ENCODE data around the gene OPN5.

DNA sequence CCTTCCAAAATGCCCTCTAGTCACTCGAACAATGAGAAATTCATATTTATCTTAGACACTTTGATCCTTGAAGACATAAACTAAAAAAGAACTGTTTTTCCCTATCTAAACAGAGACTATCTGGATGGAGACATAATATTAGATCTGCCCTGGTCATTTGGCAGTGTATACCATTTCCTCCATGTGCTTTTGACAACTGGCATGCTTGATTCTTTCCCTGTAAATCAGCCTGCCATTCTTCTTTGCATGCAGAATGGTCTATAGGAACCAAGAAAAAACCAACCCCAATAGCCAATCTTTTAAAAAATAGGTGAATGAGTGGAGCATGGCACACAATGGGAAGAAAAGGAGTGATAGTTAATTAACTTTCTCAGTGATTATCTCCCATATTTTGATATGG lies 93.8 kb downstream of the OPN5 start:
- TF ChIP-seq, protein P1, sequence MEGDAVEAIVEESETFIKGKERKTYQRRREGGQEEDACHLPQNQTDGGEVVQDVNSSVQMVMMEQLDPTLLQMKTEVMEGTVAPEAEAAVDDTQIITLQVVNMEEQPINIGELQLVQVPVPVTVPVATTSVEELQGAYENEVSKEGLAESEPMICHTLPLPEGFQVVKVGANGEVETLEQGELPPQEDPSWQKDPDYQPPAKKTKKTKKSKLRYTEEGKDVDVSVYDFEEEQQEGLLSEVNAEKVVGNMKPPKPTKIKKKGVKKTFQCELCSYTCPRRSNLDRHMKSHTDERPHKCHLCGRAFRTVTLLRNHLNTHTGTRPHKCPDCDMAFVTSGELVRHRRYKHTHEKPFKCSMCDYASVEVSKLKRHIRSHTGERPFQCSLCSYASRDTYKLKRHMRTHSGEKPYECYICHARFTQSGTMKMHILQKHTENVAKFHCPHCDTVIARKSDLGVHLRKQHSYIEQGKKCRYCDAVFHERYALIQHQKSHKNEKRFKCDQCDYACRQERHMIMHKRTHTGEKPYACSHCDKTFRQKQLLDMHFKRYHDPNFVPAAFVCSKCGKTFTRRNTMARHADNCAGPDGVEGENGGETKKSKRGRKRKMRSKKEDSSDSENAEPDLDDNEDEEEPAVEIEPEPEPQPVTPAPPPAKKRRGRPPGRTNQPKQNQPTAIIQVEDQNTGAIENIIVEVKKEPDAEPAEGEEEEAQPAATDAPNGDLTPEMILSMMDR (IDR thresholded peaks at IDR 0.05), result no peak
- no peak for TF ChIP-seq POLR2AphosphoS5 (IDR thresholded peaks at IDR 0.05)
- no peak for TF ChIP-seq POLR2A (IDR thresholded peaks at IDR 0.05)

Measured in breast epithelium (tissue), 3 donors.